GM15510 (cell line): ENCODE results near the gene ZNF609.

Experiments used
- POLR2A ChIP-seq: IDR thresholded peaks from 3 replicates; pipeline ENCODE4 v1.6.1; 2011; ENCODE audit warnings: borderline replicate concordance; ENCODE audit not compliant: insufficient read length; ENCODE audit errors: extremely low read depth

The ZNF609 gene

DNA sequence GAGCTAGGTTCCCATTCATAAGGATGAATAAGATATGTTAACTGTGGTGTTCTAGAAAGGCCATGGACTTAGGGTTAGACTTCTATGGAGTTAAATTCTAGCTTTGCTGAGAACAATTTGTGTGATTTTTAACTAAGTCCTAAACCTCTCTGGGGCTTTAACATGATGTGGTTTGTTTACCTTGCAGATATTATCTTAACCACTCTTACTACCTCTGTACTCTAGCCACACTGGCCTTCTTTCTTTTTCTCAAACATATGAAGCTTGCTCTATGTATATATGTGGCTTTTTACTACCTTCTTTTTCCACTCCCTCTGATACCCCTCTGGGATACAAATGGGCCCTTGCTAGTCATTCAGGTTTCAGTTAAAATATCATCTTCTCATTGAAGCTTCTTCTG is 108.4 kb downstream of the ZNF609 start:
- no peak for TF ChIP-seq POLR2A

DNA sequence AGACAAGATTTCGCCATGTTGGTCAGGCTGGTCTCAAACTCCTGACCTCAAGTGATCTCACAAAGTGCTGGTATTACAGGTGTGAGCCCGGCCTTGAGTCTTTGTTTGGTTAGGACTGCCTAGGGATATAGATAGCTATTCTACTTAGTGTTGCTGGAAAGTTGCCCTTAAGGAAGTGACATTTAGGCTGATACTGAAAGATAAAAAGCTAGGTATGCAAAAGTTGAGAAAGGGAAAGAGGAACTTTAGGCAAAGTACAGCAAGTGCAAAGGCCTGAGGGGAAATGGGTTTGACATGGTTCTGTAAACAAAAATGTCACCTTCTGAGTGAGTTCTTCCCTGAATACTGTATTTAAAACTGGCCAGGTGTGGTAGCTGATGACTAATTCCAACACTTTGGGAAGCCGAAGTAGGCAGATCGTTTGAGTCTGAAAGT is 111.5 kb downstream of the ZNF609 start:
- no peak for TF ChIP-seq POLR2A

DNA sequence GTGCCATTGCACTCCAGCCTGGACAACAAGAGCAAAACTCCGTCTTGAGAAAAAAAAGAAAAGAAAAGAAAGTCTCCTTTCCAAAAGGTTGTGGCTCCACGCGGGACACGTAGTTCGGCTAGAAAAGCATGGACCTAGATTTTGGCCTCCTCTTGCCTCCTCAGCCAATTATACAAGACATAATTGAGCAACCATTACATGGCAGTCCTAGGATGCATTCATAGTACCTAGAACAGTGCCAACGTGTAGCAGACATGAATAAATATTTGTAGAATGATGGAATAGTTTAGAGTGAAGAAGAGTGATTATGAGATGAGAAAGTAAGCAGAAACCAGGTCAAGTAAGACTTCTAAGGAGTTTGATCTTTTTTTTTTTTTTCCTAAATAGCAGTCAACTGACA is 112.5 kb downstream of the ZNF609 start:
- no peak for TF ChIP-seq POLR2A

DNA sequence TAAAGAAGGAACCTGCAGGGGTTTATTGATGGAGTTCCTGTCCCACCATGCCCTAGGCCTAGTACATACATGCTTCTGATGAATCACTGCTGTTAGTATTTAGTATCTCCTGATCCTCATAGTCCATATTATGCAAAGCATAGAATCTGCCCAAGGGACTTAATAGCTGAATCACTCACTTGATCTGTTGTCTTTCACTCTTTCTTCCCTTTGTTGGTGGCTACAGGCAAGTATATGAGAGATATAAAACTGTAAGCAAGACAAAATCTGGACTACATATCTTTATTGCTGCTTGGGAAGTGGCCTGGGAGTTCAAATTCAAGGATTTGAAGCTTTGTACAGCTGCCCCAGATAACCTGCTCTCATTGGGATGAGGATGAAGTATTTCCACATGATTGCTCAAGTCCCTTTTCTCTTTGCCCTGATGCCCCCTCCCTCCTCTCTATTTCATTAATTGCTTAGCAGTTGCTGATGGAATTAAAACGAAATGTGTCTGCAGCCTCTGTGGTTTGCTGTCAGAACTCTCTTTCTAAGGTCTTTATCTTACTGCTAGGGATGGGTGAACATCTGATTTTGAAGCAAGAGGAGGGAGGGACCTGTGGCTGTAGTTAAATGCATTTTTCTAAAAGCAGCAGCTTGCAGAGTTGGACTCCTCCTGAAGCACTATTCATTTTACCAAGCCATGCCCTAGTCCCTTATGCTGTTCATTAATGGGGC is 114.1 kb downstream of the ZNF609 start:
- no peak for TF ChIP-seq POLR2A

DNA sequence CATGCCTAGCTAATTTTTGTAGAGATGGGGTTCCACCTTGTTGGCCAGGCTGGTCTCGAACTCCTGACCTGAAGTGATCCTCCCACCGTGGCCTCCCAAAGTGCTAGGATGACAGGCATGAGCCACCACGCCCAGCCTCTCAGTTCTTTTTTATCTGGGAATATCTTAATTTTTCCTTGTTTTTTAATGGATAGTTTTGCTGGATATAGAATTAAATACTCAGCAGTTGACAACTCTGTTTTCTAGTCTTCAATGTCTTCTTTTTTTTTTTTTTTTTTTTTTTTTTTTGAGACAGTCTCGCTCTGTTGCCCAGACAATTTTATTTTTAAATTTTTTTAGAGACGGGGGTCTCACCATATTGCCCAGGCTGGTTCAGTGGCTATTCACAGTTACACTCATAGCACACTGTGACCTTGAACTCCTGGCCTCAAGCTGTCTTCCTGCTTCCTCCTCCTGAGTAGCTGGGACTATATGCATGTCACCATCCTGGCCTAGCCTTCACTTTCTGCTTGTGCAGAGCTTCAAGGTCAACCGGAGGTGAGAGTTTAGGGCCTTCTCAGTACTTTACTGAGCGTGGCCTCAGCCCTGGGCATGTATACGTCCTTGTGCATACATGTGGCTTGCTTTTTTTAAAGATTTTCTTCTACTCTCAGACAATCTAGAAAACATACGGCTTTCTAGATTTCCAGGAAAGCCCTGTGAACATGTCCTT is 120.5 kb downstream of the ZNF609 start:
- TF ChIP-seq POLR2A, result no peak

DNA sequence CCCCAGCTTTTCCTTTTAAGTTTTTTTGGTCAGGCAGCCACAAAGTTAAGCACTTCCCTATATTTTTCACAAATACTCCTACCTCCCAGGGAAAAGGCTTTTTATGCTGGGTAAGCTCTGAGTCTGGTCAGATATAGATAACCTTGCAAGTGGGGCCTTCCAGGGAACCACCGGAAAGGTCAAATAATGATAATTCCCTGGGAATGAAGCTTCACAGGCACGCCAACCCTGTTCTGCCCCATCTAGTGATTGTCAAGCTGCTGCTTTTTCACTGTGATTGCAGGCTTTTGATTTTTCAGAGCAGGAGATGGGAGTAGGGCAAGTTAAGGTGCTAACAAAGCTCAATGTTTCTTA is 121.0 kb downstream of the ZNF609 start:
- no peak for TF ChIP-seq POLR2A

DNA sequence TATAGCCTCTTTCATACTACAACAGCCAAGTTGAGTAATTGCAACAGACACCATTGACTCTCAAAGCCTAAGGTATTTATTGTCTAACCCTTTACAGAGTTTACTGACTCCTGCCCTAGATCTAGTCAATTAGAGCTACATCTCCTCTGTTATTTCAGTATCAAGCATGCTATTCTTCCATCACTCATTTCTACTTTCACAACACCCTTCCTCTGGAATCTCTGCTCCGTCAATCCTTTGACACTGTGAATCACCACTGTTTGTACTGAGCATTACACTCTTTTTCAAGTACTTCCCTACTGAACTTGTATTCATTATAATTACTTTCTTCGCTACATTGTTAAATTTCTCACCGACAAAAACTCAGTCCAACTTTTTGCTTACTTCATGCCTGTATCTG is 121.8 kb downstream of the ZNF609 start:
- TF ChIP-seq POLR2A, result no peak

DNA sequence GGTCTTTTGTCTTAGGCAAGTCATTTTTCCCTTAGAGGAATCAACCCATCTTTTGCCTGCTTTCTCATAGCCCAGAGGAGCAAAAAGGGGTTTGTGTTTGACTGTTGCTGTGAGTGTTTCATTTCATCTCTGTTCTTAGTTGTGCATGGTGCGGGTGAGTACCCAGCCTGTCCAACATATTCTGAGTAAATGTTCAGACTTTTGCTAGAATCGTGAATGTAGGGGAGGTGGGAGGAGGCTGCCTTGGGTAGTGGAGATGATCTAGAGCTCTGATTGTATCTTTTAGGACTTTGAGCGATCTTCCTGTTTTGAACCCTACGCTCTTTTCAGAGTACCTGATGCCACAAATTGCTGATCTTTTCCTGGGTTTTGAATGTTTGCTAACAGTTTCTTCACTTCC is 123.1 kb downstream of the ZNF609 start:
- TF ChIP-seq POLR2A, result no peak

DNA sequence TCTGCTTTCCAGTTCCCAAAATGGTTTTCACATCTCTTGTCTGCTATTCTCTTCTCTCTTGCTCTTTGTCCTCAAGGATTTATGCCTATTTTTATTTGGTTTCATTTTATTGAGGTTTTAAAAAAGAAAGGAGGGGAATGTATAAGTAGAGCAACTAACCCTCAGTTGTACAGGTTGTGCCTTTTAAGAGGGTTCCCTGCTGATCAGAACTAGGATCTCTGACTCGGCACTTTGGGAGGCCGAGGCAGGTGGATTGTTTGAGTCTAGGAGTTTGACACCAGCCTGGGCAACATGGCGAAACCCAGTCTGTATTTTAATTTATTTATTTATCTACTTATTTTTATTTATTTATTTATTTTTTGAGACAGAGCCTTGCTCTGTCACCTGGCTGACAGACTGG is 123.6 kb downstream of the ZNF609 start:
- no peak for TF ChIP-seq POLR2A

DNA sequence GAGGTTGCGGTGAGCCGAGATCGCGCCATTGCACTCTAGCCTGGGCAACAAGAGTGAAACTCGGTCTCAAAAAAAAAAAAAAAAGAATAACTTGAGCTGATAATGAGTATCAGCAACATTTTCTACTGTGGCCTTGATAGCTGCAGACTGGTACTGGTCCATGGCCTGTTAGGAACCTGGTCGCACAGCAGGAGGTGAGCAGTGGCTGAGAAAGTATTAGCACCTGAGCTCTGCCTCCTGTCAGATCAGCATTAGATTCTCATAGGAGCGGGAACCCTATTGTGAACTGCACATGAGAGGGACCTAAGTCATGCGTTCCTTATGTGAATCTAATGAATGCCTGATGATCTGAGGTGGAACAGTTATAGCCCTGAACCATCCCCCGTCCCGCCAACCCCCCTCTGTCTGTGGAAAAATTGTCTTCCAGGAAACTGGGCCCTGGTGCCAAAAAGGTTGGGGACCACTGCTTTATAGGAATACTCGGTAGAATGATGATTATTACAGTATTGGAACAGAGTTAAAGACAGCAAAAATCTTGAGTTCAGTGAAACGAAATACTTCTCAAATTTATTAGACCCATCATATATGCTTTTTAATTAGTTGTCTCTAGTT is 126.0 kb downstream of the ZNF609 start:
- TF ChIP-seq POLR2A, result no peak

DNA sequence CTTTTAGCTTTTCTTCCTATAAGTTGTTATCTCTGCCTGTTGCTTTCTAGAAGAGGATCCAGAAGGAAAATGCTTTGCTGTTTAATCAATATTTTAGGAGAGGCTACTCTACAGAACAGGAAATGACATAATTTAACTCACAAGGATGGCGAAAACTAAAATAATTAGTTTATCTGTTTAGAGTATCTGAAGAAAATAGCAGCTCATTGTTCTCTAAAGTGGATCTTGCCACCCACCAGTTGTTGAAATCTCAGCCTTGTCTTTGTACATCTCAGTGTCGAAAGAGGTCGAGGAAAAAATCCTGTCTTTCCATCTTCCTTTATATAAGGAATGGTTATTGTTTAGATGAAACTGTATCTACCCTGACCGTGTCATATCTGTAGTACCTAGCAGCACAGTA is 126.6 kb downstream of the ZNF609 start:
- no peak for TF ChIP-seq POLR2A

DNA sequence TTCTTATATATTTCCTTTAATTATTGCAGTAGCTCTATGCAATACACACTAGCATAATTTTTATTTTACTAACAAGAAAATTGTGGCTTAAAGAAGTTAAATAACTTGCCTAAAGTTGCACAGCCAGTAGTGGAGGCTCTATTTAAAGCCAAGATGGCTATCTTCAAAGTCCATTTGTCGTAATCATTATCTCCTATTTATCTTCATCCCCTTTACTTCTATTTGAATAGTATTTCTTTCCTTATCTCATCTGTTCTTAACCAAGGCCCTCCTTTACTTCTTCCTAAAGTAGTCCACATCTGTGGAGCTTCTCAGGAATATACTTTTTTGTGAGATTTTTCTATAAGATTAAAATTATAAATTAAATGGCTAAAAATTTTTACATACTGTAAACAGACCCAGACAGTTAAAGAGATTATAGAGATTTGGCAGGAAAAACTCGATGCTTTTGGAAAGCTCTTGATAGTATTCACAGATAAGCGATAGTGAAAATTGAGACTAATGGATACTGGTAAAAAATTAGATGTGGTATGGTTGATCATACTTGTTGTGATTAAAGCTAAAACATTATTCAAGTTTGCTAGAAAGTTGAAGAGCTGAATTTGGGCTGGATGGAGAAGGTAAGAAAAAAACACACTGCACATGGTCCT is 129.2 kb downstream of the ZNF609 start:
- no peak for TF ChIP-seq POLR2A

DNA sequence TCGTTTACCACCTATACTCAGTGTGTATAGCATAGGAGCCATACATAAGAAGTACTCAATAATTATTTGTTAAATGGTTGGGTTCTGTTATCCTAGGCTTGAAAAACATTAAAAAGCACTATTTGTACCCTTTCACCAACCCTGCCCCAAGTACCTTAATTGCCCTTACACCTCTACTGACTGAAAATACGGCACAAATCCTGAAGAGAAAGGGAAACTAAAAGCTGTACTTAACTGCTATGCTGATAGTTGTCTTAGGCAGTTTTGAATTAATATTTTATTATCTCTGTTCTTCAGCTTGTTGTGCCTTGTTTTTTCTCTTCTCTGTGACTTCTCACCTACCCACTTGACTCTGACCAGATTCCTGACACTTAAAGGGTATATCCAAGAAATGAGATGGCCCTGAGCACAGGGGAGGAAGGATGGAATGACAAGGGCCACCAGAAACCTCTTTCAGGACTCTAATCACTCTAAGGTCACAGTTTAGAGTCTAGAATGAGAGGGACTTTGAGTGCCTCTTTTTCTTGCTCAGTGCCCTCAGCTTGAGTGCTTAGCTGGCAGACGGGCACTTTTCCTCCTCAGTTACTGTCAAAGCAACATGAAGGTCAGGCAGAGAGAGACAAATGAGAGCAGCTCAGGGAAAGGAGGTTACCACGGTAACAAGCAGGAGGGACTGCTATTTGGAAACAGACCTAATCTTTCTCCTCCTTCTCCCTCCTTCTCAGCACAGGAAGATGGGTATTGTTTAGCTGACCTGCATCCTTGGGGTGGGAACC is 136.5 kb downstream of the ZNF609 start:
- no peak for TF ChIP-seq POLR2A

DNA sequence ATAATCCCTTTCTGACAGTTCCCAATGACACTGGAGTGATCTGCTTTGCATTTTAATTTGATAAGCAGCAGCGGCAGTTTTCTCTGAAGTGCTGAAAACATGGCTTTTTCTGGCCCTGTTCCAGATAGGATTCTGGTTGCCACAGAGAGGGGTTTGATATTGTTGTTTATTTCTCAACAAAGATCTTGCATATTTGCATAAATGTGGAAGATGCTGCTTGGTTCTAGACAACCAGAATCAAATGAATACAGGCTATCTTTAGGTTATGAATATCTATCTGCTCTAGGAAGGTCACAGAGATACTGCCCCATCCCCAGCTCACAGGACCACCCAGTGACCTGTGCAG is 137.1 kb downstream of the ZNF609 start:
- no peak for TF ChIP-seq POLR2A

DNA sequence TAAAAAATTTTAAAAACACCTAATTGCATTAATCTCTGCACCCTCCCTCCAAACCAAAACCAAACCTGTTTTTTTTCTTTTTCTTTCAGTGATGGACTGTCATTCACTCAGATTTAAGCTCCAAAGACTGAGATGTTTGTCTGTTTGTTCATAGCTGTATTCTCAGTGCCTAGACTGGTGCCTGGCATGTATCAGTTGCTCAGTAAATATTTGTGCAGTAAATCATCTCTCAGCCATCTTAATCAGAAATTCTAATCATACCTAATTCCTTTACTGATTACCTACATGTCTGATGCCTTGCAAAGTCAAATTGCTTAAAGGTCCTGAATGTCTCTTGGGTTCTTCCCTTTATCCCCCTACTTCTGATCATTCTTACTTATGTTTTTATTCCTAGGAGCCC is 138.8 kb downstream of the ZNF609 start:
- no peak for TF ChIP-seq POLR2A

DNA sequence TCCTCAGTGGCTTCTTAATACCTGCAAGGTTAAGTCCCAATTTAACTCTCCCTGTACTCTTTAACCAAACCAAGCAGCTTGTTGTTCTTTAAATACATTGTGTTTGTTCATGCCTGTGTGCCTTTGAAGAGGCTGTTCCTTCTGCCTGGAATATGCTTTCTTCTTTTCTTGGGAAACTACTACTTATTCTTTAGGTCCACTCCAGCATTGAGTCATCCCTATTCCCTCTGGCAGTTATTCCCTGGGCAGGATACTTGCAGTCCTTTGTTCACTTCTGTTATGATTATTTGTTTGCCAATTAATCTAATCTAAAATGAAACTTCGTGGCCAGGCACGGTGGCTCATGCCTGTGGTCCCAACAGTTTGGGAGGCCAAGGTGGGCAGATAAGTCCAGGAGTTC is 139.3 kb downstream of the ZNF609 start:
- TF ChIP-seq POLR2A, result no peak

DNA sequence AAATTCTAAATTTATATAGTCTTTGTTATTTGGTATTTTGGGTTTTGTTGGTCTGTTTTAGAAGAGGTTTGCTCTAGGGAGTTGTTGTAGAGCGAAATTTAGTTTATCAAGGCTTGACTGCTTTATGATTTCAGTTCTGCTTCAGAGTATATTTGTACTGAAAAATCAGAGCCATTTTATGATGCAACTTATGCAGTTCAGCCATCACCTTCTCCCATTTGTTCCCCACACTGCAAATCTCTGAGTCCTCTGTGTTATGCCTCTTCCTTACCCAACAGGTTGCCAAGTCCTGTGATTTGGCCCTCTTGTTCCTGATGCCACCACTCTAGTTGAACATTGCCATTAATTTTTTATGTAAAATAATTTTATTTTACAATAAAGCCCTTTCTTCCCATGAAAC is 140.4 kb downstream of the ZNF609 start:
- no peak for TF ChIP-seq POLR2A
